ENCODE measurements around the gene PIGU.
A peak's percentile ranks its signal among the peaks of the same experiment; 100 is the strongest.

PIGU gene

GRCh38 chr20:34570859-34571306 is 106.0 kb downstream of the PIGU start:
- ATAC-seq (no peak), DNase-seq (no peak)
- H3K27ac Mint-ChIP-seq = peak overlapping the region; percentile 81 to 89
- H3K9me3 Mint-ChIP-seq = no peaks in the 10 kb centered on the region
- H3K4me1 Mint-ChIP-seq = peaks cover 12% of the 10 kb centered on the region
- H3K27me3 Mint-ChIP-seq = no peaks in the 10 kb centered on the region
- H3K4me3 Mint-ChIP-seq = no peak overlapping the region

GRCh38 chr20:34569598-34569997 is 107.3 kb downstream of the PIGU start:
- H3K27me3 Mint-ChIP-seq = no peaks in the 10 kb centered on the region
- ATAC-seq = no peak
- no peak overlapping the region for H3K4me3 Mint-ChIP-seq
- DNase-seq = no peak
- peaks cover 18% of the 10 kb centered on the region for H3K4me1 Mint-ChIP-seq
- no peak overlapping the region for H3K27ac Mint-ChIP-seq
- H3K9me3 Mint-ChIP-seq = no peaks in the 10 kb centered on the region

- Mint-ChIP-seq H3K9me3 (no peaks in the 10 kb centered on the region), H3K4me3 (no peak overlapping the region), H3K27me3 (no peaks in the 10 kb centered on the region), H3K27ac (peak overlapping the region; percentile 50 to 83), H3K4me1 (peaks cover 18% of the 10 kb centered on the region)
- no peak for ATAC-seq
- no peak for DNase-seq
These were observed 108.7 kb downstream of the PIGU start for GRCh38 chr20:34567892-34568865.

GRCh38 chr20:34566978-34567891 is 109.7 kb downstream of the PIGU start:
- ATAC-seq = no peak
- H3K4me1 Mint-ChIP-seq = peaks cover 18% of the 10 kb centered on the region
- no peaks in the 10 kb centered on the region for H3K27me3 Mint-ChIP-seq
- H3K4me3 Mint-ChIP-seq = no peak overlapping the region
- DNase-seq = no peak
- peak overlapping the region; percentile 14 to 50 for H3K27ac Mint-ChIP-seq
- no peaks in the 10 kb centered on the region for H3K9me3 Mint-ChIP-seq

- Mint-ChIP-seq H3K27ac (peak overlapping the region in 1 of 2 donors; percentile 0), H3K27me3 (no peaks in the 10 kb centered on the region), H3K4me3 (no peak overlapping the region), H3K4me1 (peaks cover 6% of the 10 kb centered on the region), H3K9me3 (no peaks in the 10 kb centered on the region)
- ATAC-seq = no peak
- no peak for DNase-seq
These were observed 112.1 kb downstream of the PIGU start for GRCh38 chr20:34564833-34565232.

GRCh38 chr20:34562641-34563040 is 114.3 kb downstream of the PIGU start:
- peaks cover 15% of the 10 kb centered on the region for H3K4me1 Mint-ChIP-seq
- no peaks in the 10 kb centered on the region for H3K9me3 Mint-ChIP-seq
- H3K27me3 Mint-ChIP-seq = no peaks in the 10 kb centered on the region
- no peak overlapping the region for H3K27ac Mint-ChIP-seq
- ATAC-seq (peak; percentile 44), DNase-seq (peak in 1 of 2 donors; percentile 36)
- no peak overlapping the region for H3K4me3 Mint-ChIP-seq

DNA sequence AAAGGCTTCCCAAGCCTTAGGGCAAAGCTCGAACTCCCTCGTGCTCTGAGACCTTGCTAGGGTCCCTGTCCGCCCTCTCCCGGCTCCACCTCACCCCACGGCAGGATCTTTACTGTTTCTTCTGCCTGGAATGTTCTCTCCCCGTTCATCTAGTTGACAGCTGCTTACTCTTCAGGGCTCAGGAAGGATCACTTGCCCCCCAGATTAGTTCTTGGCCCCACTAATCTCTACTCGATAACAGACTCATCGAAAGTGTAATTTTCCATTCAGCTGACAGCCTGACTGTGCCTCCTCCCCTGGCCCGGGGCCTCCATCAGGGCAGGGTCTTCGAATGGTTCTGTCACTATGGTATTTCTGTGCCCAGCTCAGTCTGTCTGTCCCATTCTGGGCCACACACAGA is 115.2 kb downstream of the PIGU start:
- DNase-seq (no peak), ATAC-seq (no peak)
- Mint-ChIP-seq H3K27me3 (no peaks in the 10 kb centered on the region), H3K9me3 (no peaks in the 10 kb centered on the region), H3K27ac (no peak overlapping the region), H3K4me3 (no peak overlapping the region), H3K4me1 (peaks cover 15% of the 10 kb centered on the region)

DNA sequence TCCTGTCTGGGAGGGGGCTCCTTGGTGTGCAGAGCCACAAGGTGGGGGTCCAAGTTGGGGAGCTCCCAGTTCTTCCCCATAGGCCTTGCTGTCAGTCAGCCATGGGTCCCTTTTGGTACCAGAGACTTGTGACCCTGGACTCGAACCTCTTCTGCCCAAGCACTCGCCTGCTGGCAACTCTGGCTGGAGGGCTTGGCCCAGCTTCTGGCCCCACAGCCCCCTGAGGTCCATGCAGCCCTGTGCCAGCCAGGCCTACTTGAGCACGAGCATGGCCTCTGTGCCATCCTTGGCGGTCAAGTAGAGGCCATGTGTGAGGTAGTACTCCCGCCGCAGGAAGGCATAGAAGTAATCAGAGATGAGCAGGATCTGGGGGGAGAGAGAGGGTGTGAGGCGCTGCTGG is 116.3 kb downstream of the PIGU start:
- no peak for DNase-seq
- Mint-ChIP-seq H3K4me3 (no peak overlapping the region), H3K9me3 (no peaks in the 10 kb centered on the region), H3K27me3 (no peaks in the 10 kb centered on the region), H3K4me1 (peaks cover 12% of the 10 kb centered on the region), H3K27ac (no peak overlapping the region)
- ATAC-seq = no peak

DNA sequence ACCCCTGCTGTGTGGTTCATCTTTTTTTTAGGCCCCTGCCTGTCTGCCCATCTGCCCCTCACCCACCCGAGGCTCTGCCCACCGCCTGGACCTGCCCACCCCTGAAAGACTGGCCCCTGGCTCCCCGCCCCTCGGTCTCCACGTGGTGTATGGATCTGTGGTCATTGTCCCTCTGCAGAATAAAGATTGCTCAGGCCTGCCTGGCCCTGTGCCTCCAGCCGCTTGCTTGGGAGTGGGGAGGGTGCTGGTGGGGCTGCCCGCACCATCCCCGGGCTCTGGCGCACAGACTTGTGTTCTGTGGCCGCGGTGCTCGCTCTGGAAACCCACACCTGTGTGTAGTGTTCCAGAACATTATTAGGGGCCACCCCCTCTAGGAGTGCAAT is 116.8 kb downstream of the PIGU start:
- H3K27me3 Mint-ChIP-seq = no peaks in the 10 kb centered on the region
- peak overlapping the region; percentile 16 to 22 for H3K4me3 Mint-ChIP-seq
- DNase-seq (no peak), ATAC-seq (peak; percentile 14)
- peaks cover 8% of the 10 kb centered on the region for H3K4me1 Mint-ChIP-seq
- H3K27ac Mint-ChIP-seq = no peak overlapping the region
- H3K9me3 Mint-ChIP-seq = no peaks in the 10 kb centered on the region

DNA sequence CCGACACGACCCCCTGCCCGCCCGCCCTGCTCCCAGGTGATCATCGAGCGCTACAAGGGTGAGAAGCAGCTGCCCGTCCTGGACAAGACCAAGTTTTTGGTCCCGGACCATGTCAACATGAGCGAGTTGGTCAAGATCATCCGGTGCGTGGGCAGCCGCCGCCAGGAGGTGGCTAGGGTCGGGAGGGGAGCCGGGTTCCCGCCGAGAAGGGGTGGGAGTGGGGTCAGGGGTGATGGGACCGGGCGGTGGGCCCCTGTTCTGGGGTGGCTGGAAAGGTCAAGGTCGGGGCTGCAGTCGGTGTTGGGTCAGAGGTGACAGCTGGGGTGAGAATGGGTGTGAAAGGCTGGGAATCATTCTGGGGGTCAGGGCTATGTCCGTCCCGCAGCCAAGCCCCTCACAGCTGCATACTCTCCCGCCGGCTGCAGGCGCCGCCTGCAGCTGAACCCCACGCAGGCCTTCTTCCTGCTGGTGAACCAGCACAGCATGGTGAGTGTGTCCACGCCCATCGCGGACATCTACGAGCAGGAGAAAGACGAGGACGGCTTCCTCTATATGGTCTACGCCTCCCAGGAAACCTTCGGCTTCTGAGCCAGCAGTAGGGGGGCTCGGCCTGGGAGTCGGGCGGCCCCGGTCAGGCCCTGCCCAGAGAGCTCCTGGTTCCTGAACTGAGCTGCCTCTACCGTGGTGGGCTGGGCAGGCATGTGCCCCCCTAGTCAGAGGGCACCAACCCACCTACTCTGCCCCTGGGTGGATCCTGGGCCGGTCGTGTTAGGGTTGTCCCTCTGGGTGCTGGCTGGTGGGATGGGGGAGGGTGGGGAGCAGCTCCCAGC is 117.4 kb downstream of the PIGU start:
- Mint-ChIP-seq H3K27ac (no peak overlapping the region), H3K27me3 (no peaks in the 10 kb centered on the region), H3K4me3 (peak overlapping the region; percentile 32 to 49), H3K4me1 (peaks cover 8% of the 10 kb centered on the region), H3K9me3 (no peaks in the 10 kb centered on the region)
- DNase-seq (no peak), ATAC-seq (peak; percentile 25)

- DNase-seq (peak; percentile 87 to 90), ATAC-seq (peak; percentile 85)
- Mint-ChIP-seq H3K4me1 (peaks cover 8% of the 10 kb centered on the region), H3K27me3 (no peaks in the 10 kb centered on the region), H3K27ac (peak within 1 kb of the TSS; percentile 84 to 95), H3K4me3 (peak within 1 kb of the TSS; percentile 84 to 88), H3K9me3 (no peaks in the 10 kb centered on the region)
These were observed 118.3 kb downstream of the PIGU start, which contains the start of gene MAP1LC3A for GRCh38 chr20:34558320-34559218. Gene MAP1LC3A (plus strand): TSS chr20:34558718. CDS start chr20:34558869, 151 bp downstream.

DNA sequence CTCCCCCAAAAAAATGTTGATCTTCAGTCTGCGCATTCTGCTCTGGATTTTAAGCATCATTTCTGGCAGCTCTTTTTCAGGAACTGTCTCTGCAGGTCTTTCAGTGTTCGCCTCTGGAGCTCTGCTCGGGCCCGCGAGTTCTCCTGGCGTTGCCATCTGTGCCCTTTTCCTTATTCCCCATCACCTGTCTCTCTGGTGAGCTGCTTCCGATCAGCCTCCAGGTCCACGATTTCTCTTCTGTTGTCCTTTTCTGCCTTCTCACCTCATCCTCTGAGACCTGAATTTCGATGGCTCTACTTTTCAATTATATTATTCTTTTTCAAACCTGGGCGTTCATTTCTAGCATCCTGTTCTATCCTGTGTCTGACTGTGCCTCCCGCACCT is 119.0 kb downstream of the PIGU start:
- peak overlapping the region; percentile 84 to 88 for H3K4me3 Mint-ChIP-seq
- ATAC-seq (no peak), DNase-seq (no peak)
- H3K27me3 Mint-ChIP-seq = no peaks in the 10 kb centered on the region
- H3K4me1 Mint-ChIP-seq = peaks cover 8% of the 10 kb centered on the region
- H3K9me3 Mint-ChIP-seq = no peaks in the 10 kb centered on the region
- H3K27ac Mint-ChIP-seq = peak overlapping the region; percentile 84 to 95

GRCh38 chr20:34553366-34553867 is 123.5 kb downstream of the PIGU start:
- H3K27ac Mint-ChIP-seq = no peak overlapping the region
- no peak for DNase-seq
- peaks cover 7% of the 10 kb centered on the region for H3K4me1 Mint-ChIP-seq
- ATAC-seq = no peak
- no peak overlapping the region for H3K4me3 Mint-ChIP-seq
- no peaks in the 10 kb centered on the region for H3K9me3 Mint-ChIP-seq
- H3K27me3 Mint-ChIP-seq = no peaks in the 10 kb centered on the region

DNA sequence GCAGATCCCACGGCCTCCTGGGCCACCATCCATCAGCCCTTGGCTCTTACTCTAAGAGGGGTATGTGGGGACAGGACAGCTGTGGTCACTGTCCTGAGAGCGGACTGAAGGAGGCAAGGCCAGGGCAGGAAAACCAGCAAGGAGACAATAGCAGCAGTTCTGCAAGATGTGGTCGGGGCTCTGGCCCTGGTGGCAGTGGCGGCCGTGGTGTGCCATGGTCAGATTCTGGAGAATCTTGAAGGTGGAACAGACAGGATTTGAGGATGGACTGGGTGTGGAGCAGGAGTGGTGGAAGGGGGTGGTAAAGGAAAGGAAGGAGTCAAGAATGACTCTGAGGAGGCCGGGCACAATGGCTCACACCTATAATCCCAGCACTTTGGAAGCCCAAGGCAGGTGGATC is 124.3 kb downstream of the PIGU start:
- Mint-ChIP-seq H3K27me3 (no peaks in the 10 kb centered on the region), H3K4me1 (no peaks in the 10 kb centered on the region), H3K27ac (peak overlapping the region in 1 of 2 donors; percentile 44), H3K4me3 (no peak overlapping the region), H3K9me3 (no peaks in the 10 kb centered on the region)
- no peak for ATAC-seq
- DNase-seq = no peak

All from stimulated activated naive CD8-positive, alpha-beta T cell treated with anti-CD3 and anti-CD28 coated beads, Interleukin-15, amount 100 ng/mL, for 72 hours (primary cell).